PC-3 (cell line): Measurements from ENCODE around the gene HES7.

ENCODE experiments used
- EZH2 ChIP-seq: fragments of 300-600 bp; sonication (generic); IDR thresholded peaks from one replicate; pipeline ENCODE4 v1.6.1; 2017; ENCODE audit warnings: antibody characterized with exemption, mild to moderate bottlenecking, low read length; ENCODE audit not compliant: unreplicated experiment
- TF ChIP-seq, protein P1 (sequence below): fragments of 300-600 bp; sonication (generic); conservative IDR thresholded peaks from 2 replicates; pipeline ENCODE4 v1.5.1; 2017; ENCODE audit warnings: antibody characterized with exemption, low read depth, mild to moderate bottlenecking, low read length

DNA sequence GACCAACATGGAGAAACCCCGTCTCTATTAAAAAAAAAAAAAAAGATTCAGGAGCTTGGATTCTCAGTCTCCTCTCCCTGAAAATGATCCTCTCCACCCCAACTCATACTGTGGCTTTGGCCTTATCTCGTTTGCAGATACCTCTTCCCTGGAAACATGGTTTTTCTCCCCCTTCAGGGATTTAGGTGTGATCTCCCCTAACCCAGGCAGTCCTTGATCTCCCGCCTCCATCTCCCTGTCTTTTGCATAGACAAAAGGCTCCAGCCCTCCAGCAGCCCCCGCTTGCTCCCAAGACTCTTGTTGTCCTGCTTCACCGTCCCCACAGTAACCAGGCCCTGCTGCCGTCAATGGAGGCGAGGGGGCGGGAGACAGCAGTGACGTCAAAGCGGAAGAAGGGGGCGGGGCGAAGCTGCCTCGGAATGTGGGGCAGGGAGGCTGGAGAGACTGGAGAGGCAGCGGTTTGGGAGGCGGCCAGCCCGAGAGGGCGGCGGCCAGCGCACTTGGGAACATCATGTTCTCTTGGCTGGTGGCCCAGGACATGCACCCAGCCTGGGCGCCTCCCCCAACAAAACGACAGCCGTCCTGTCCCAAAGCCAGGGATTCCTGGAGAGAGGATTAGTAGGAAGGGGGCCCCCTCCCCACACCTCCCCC is 30.2 kb upstream of the HES7 start:
- TF ChIP-seq, protein P1, sequence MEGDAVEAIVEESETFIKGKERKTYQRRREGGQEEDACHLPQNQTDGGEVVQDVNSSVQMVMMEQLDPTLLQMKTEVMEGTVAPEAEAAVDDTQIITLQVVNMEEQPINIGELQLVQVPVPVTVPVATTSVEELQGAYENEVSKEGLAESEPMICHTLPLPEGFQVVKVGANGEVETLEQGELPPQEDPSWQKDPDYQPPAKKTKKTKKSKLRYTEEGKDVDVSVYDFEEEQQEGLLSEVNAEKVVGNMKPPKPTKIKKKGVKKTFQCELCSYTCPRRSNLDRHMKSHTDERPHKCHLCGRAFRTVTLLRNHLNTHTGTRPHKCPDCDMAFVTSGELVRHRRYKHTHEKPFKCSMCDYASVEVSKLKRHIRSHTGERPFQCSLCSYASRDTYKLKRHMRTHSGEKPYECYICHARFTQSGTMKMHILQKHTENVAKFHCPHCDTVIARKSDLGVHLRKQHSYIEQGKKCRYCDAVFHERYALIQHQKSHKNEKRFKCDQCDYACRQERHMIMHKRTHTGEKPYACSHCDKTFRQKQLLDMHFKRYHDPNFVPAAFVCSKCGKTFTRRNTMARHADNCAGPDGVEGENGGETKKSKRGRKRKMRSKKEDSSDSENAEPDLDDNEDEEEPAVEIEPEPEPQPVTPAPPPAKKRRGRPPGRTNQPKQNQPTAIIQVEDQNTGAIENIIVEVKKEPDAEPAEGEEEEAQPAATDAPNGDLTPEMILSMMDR, result no peak
- no peak for TF ChIP-seq EZH2
